GM21447 (cell line): ENCODE results near the gene SLC10A7.

Experiments
- ATAC-seq: cut with Tn5 transposase; IDR thresholded peaks from one replicate; pipeline ENCODE4 v1.9.1; 2021; ENCODE audit not compliant: unreplicated experiment

The SLC10A7 gene

GRCh38 chr4:146521541-146522097 lies at the start of gene SLC10A7:
SLC10A7 (minus strand) TSS chr4:146521940; CDS start chr4:146521717, 223 bp downstream.
- peak; percentile 79 for ATAC-seq

- no peak for ATAC-seq
Observed at GRCh38 chr4:146567396-146567795, 45.7 kb upstream of the SLC10A7 start.

GRCh38 chr4:146564492-146564891 lies 42.8 kb upstream of the SLC10A7 start:
- no peak for ATAC-seq

- no peak for ATAC-seq
Observed at GRCh38 chr4:146550161-146550560, 28.4 kb upstream of the SLC10A7 start.

- ATAC-seq, result no peak
Observed at GRCh38 chr4:146548443-146548842, 26.7 kb upstream of the SLC10A7 start.

- ATAC-seq, result peak; percentile 69
Observed at GRCh38 chr4:146545102-146545501, 23.4 kb upstream of the SLC10A7 start.

- ATAC-seq, result no peak
Observed at GRCh38 chr4:146534178-146534577, 12.4 kb upstream of the SLC10A7 start.

GRCh38 chr4:146525754-146526153 lies 4.0 kb upstream of the SLC10A7 start:
- no peak for ATAC-seq

GRCh38 chr4:146524663-146525062 lies 2.9 kb upstream of the SLC10A7 start:
- no peak for ATAC-seq

GRCh38 chr4:146522869-146523205 lies 1.1 kb upstream of the SLC10A7 start:
- peak; percentile 19 for ATAC-seq

- peak; percentile 78 for ATAC-seq
Observed at GRCh38 chr4:146522098-146522868, 543 bp upstream of the SLC10A7 start.

GRCh38 chr4:146520896-146521540 lies 722 bp downstream of the SLC10A7 start:
- peak; percentile 40 for ATAC-seq

- no peak for ATAC-seq
Observed at GRCh38 chr4:146514651-146515357, 6.9 kb downstream of the SLC10A7 start.

GRCh38 chr4:146513548-146513947 lies 8.2 kb downstream of the SLC10A7 start:
- no peak for ATAC-seq

- ATAC-seq, result no peak
Observed at GRCh38 chr4:146511381-146511780, 10.4 kb downstream of the SLC10A7 start.

- ATAC-seq, result no peak
Observed at GRCh38 chr4:146510942-146511341, 10.8 kb downstream of the SLC10A7 start.

GRCh38 chr4:146508229-146508939 lies 13.4 kb downstream of the SLC10A7 start:
- no peak for ATAC-seq

GRCh38 chr4:146507632-146508031 lies 14.1 kb downstream of the SLC10A7 start:
- ATAC-seq, result no peak

GRCh38 chr4:146506272-146506671 lies 15.5 kb downstream of the SLC10A7 start:
- no peak for ATAC-seq

- ATAC-seq, result no peak
Observed at GRCh38 chr4:146500216-146500615, 21.5 kb downstream of the SLC10A7 start.

GRCh38 chr4:146498291-146498690 lies 23.4 kb downstream of the SLC10A7 start:
- no peak for ATAC-seq
